ENCODE measurements around the gene MGAM2. TPM values are rescaled to one million over a fixed set of nuclear protein-coding genes. Genes with fewer than 3 reads are reported as not detected.

Gene MGAM2
- total RNA-seq, 6 experiments from 2014 or later, result not detected

DNA sequence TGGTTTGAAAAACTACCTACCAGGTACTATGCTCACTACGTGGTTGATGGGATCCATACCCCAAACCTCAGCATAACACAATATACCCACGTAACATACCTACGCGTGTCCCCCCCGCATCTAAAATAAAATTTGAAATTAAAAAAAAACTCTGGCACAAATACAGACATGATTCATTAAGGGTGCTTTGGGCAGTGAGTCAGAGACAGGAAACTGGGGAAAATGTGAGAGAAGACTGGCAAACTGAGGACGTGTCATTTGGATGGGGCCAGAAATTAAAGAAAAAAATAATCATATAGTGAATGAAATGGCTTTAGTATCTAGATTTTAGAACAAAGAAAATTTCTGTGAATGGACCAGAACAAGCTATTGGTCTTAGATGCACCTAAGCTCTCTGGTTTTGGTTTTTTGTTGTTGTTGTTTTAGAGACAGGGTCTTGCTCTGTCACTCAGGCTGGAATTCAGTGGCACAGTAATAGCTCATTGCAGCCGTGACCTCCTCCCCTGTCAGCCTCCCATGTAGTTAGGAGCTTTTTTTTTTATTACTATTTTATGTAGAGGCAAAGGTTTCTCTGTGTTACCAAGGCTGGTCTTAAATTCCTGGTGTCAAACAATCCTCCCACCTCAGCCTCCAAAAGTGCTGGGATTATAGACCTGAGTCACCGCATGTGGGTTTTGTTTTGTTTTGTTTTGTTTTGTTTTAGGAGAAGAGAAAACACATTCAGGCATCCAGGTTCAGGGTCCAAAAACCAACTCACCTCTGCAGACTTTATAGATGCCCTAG is 152.3 kb downstream of the MGAM2 start:
- DNase-seq, result peak; percentile 1
- H3K9me3 Mint-ChIP-seq, result peaks cover 5% of the 10 kb centered on the region; the same call in 1 of the 2 replicates
- no peaks in the 10 kb centered on the region for H3K4me1 Mint-ChIP-seq (ENCODE audit: low read depth)
- TF ChIP-seq, protein P1, sequence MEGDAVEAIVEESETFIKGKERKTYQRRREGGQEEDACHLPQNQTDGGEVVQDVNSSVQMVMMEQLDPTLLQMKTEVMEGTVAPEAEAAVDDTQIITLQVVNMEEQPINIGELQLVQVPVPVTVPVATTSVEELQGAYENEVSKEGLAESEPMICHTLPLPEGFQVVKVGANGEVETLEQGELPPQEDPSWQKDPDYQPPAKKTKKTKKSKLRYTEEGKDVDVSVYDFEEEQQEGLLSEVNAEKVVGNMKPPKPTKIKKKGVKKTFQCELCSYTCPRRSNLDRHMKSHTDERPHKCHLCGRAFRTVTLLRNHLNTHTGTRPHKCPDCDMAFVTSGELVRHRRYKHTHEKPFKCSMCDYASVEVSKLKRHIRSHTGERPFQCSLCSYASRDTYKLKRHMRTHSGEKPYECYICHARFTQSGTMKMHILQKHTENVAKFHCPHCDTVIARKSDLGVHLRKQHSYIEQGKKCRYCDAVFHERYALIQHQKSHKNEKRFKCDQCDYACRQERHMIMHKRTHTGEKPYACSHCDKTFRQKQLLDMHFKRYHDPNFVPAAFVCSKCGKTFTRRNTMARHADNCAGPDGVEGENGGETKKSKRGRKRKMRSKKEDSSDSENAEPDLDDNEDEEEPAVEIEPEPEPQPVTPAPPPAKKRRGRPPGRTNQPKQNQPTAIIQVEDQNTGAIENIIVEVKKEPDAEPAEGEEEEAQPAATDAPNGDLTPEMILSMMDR (IDR thresholded peaks at IDR 0.05), result no peak
- no peaks in the 10 kb centered on the region; the same call in 1 of the 2 replicates for H3K27me3 Mint-ChIP-seq (ENCODE audit: insufficient read depth)
- no peaks in the 10 kb centered on the region for H3K36me3 Mint-ChIP-seq (ENCODE audit: low read depth)
- H3K4me3 Mint-ChIP-seq, result no peak overlapping the region
- H3K27ac Mint-ChIP-seq, result no peak overlapping the region

Other genes with a start within 250 kb of the MGAM2 start
- gene OR9A4, start 195.3 kb upstream of the MGAM2 start, total RNA-seq (2021; fragmentation: NEBNext Ultra II Directional; extraction: Animal tissue kit (Norgen Biotek cat#: 25700)), result not detected
- not detected for gene CLEC5A, start 164.7 kb upstream of the MGAM2 start, total RNA-seq (2021; fragmentation: NEBNext Ultra II Directional; extraction: Animal tissue kit (Norgen Biotek cat#: 25700))
- not detected for gene TAS2R38, start 137.9 kb upstream of the MGAM2 start, total RNA-seq (2021; fragmentation: NEBNext Ultra II Directional; extraction: Animal tissue kit (Norgen Biotek cat#: 25700))
- gene MGAM, start 115.8 kb upstream of the MGAM2 start, total RNA-seq (2021; fragmentation: NEBNext Ultra II Directional; extraction: Animal tissue kit (Norgen Biotek cat#: 25700)), result under 1 TPM in 5 of 6 experiments, not detected in 1; 0.03 to 0.07 (median 0.05) TPM
- gene PRSS58, start 146.3 kb downstream of the MGAM2 start, total RNA-seq (2021; fragmentation: NEBNext Ultra II Directional; extraction: Animal tissue kit (Norgen Biotek cat#: 25700)), result not detected